Measurements from ENCODE around the gene SLC22A13.
"Not testable (repeated sequence)": the region's sequence is repeated elsewhere in the genome, so short reads cannot be mapped to it uniquely, and the experiment has no call there.

The SLC22A13 gene

GRCh38 chr3:38284756-38285150 lies 19.1 kb downstream of the SLC22A13 start:
- H3K4me3 ChIP-seq (ENCODE audit: low read depth, low read length), result no peak overlapping the region
- no peak for TF ChIP-seq CTCF (IDR thresholded peaks at IDR 0.05; ENCODE audit: low read depth, low read length)
- no peaks in the 10 kb centered on the region for H3K4me1 ChIP-seq
- no peak for DNase-seq
- H3K36me3 ChIP-seq, result no peaks in the 10 kb centered on the region
- H3K9me3 ChIP-seq, result no peaks in the 10 kb centered on the region
- H3K27me3 ChIP-seq, result no peaks in the 10 kb centered on the region

GRCh38 chr3:38289286-38290217 lies 23.9 kb downstream of the SLC22A13 start:
- not testable (repeated sequence) for DNase-seq, H3K4me1 ChIP-seq, H3K27me3 ChIP-seq

GRCh38 chr3:38297053-38297452 lies 31.4 kb downstream of the SLC22A13 start:
- not testable (repeated sequence) for H3K4me3 ChIP-seq (ENCODE audit: low read depth, low read length); H3K9me3 ChIP-seq

More at GRCh38 chr3:38289286-38290217, 23.9 kb downstream of the SLC22A13 start:
- H3K36me3 ChIP-seq; H3K4me3 ChIP-seq (ENCODE audit: low read depth, low read length); H3K9me3 ChIP-seq: not testable (repeated sequence)

GRCh38 chr3:38297537-38297936 lies 31.9 kb downstream of the SLC22A13 start:
- Histone ChIP-seq H3K27me3 (no peaks in the 10 kb centered on the region), H3K4me1 (no peaks in the 10 kb centered on the region), H3K36me3 (no peaks in the 10 kb centered on the region), H3K9me3 (no peaks in the 10 kb centered on the region), H3K4me3 (ENCODE audit: low read depth, low read length) (no peak overlapping the region)
- TF ChIP-seq CTCF (IDR thresholded peaks at IDR 0.05; ENCODE audit: low read depth, low read length), result no peak
- DNase-seq, result no peak

More at GRCh38 chr3:38297053-38297452, 31.4 kb downstream of the SLC22A13 start:
- not testable (repeated sequence) for H3K27me3 ChIP-seq, DNase-seq, H3K36me3 ChIP-seq, H3K4me1 ChIP-seq

GRCh38 chr3:38297947-38298711 lies 32.5 kb downstream of the SLC22A13 start:
- no peaks in the 10 kb centered on the region for H3K36me3 ChIP-seq
- no peak overlapping the region for H3K4me3 ChIP-seq (ENCODE audit: low read depth, low read length)
- no peaks in the 10 kb centered on the region for H3K27me3 ChIP-seq
- TF ChIP-seq CTCF (IDR thresholded peaks at IDR 0.05; ENCODE audit: low read depth, low read length), result peak; percentile 0; the same call in 1 of the 2 replicates
- no peaks in the 10 kb centered on the region for H3K9me3 ChIP-seq
- H3K4me1 ChIP-seq, result no peaks in the 10 kb centered on the region
- no peak for DNase-seq

- Histone ChIP-seq H3K4me1 (no peaks in the 10 kb centered on the region), H3K9me3 (no peaks in the 10 kb centered on the region), H3K4me3 (ENCODE audit: low read depth, low read length) (no peak overlapping the region), H3K36me3 (no peaks in the 10 kb centered on the region), H3K27me3 (no peaks in the 10 kb centered on the region)
- no peak for DNase-seq
- no peak for TF ChIP-seq CTCF (IDR thresholded peaks at IDR 0.05; ENCODE audit: low read depth, low read length)
Measured at GRCh38 chr3:38306941-38307340, 41.3 kb downstream of the SLC22A13 start.

- no peak for TF ChIP-seq CTCF (IDR thresholded peaks at IDR 0.05; ENCODE audit: low read depth, low read length)
- H3K27me3 ChIP-seq, result no peaks in the 10 kb centered on the region
- no peaks in the 10 kb centered on the region for H3K4me1 ChIP-seq
- H3K4me3 ChIP-seq (ENCODE audit: low read depth, low read length), result no peak overlapping the region
- DNase-seq, result no peak
- H3K36me3 ChIP-seq, result no peaks in the 10 kb centered on the region
- no peaks in the 10 kb centered on the region for H3K9me3 ChIP-seq
Measured at GRCh38 chr3:38307599-38307998, 42.0 kb downstream of the SLC22A13 start.

Measured in BE2C (cell line).